HCT116 (cell line): ENCODE results near the gene CDH4. TPM values are rescaled to one million over a fixed set of nuclear protein-coding genes. Genes with fewer than 3 reads are reported as not detected.

Experiments used
- ATAC-seq: fragments of 200-7000 bp; cut with Tn5 transposase; 2 replicates; pipeline ENCODE4 v1.9.1; 2020; ENCODE audit warnings: mild to moderate bottlenecking, moderate library complexity
- BruUV-seq: library from RNA; stranded (reverse); fragments of 400-500 nt; replicated peaks from 2 replicates; lab custom pipeline; 2021; lab: Mats Ljungman, UMichigan
- CTCF ChIA-PET: fragments of 300-600 bp; sonication (Branson Sonifier 250); formaldehyde crosslinking; loops from one replicate; lab custom pipeline; 2021; ENCODE audit warnings: antibody characterized with exemption; lab: Charles Lee
- POLR2A ChIA-PET: fragments of 300-600, 350-600 bp; sonication (Branson Sonifier 250); formaldehyde crosslinking; loops from one replicate; lab custom pipeline; 2021; ENCODE audit warnings: antibody characterized with exemption; lab: Charles Lee
- RAD21 ChIA-PET, 2 experiments: fragments of 300-600 bp; sonication (Branson Sonifier 250); formaldehyde crosslinking; loops; one replicate each; lab custom pipeline; 2023; ENCODE audit warnings: low total read pairs in 2 of 2; ENCODE audit not compliant: uncharacterized antibody in 2 of 2, unreplicated experiment in 2 of 2, low non-redundant PET in 1 of 2; lab: Charles Lee
- DNase-seq: peaks from one replicate; pipeline ENCODE4 v3.0.0-alpha.2; 2010; ENCODE audit warnings: low read depth, low spot score
- H2AFZ ChIP-seq: fragments of 200-600 bp; shearing (Covaris generic), sonication (generic); 2 replicates; pipeline ENCODE4 v1.6.1; 2017; ENCODE audit warnings: low read depth, mixed run types, mixed read lengths, antibody characterized with exemption, low read length; ENCODE audit not compliant: poor library complexity, severe bottlenecking
- H3K27ac ChIP-seq: 2 replicates; pipeline ENCODE4 v1.5.1; 2012; ENCODE audit warnings: low read depth, low read length
- H3K27me3 ChIP-seq: fragments of 200-600 bp; sonication (generic); 2 replicates; pipeline ENCODE4 v1.6.1; 2016; ENCODE audit warnings: mixed run types, low read length, mixed read lengths; ENCODE audit not compliant: insufficient read depth
- H3K36me3 ChIP-seq, 2 experiments: fragments of 200-500 bp in 1 of 2; fragments of 200-600 bp in 1 of 2; sonication (Bioruptor generic) in 1 of 2; sonication (generic) in 1 of 2; 2 replicates each; pipeline versions ENCODE4 v1.5.1 to v1.6.1; 2014 to 2016; ENCODE audit warnings: low read length in 2 of 2, inconsistent platforms in 1 of 2, mixed read lengths in 1 of 2, mixed run types in 1 of 2; ENCODE audit not compliant: insufficient read depth in 2 of 2, control insufficient read depth in 1 of 2
- H3K4me1 ChIP-seq, 2 experiments: fragments of 200-600 bp in 1 of 2; sonication (generic) in 1 of 2; 2 replicates each; pipeline versions ENCODE4 v1.5.1 to v1.6.1; 2012 to 2017; ENCODE audit warnings: low read length in 2 of 2, inconsistent platforms in 1 of 2, mild to moderate bottlenecking in 1 of 2, mixed read lengths in 1 of 2, mixed run types in 1 of 2, moderate library complexity in 1 of 2; ENCODE audit not compliant: insufficient read depth in 2 of 2, control insufficient read depth in 1 of 2
- H3K4me2 ChIP-seq: fragments of 200-600 bp; sonication (generic); 2 replicates; pipeline ENCODE4 v1.6.1; 2017; ENCODE audit warnings: mixed run types, low read length, mixed read lengths
- H3K4me3 ChIP-seq, 2 experiments: fragments of 200-600 bp in 1 of 2; sonication (generic) in 1 of 2; replicated peaks in 1 of 2; 2 replicates each; pipeline ENCODE4 v1.5.1; 2011 to 2016; ENCODE audit warnings: low read length in 2 of 2, control low read depth in 1 of 2, low read depth in 1 of 2, mild to moderate bottlenecking in 1 of 2, mixed read lengths in 1 of 2, mixed run types in 1 of 2
- H3K79me2 ChIP-seq: fragments of 200-600 bp; sonication (generic); 2 replicates; pipeline ENCODE4 v1.6.1; 2017; ENCODE audit warnings: mild to moderate bottlenecking, mixed run types, low read length, moderate library complexity, mixed read lengths; ENCODE audit not compliant: insufficient read depth
- H3K9ac ChIP-seq: fragments of 200-600 bp; sonication (generic); 2 replicates; pipeline ENCODE4 v1.6.1; 2016; ENCODE audit warnings: low read length, mixed read lengths
- H3K9me2 ChIP-seq: fragments of 200-600 bp; sonication (generic), shearing (Covaris generic); 2 replicates; pipeline ENCODE4 v1.6.1; 2017; ENCODE audit warnings: mixed run types, mild to moderate bottlenecking, moderate library complexity; ENCODE audit not compliant: insufficient read depth
- H3K9me3 ChIP-seq, 2 experiments: fragments of 200-500 bp in 1 of 2; fragments of 200-600 bp in 1 of 2; sonication (Bioruptor generic) in 1 of 2; sonication (generic) in 1 of 2; 2 replicates each; pipeline ENCODE4 v1.6.1; 2014 to 2017; ENCODE audit warnings: low read length in 2 of 2, mixed read lengths in 2 of 2, inconsistent platforms in 1 of 2, low read depth in 1 of 2, mild to moderate bottlenecking in 1 of 2, mixed run types in 1 of 2, moderate library complexity in 1 of 2; ENCODE audit not compliant: control insufficient read depth in 1 of 2, insufficient read depth in 1 of 2
- H4K20me1 ChIP-seq: fragments of 200-600 bp; sonication (generic), shearing (Covaris generic); 2 replicates; pipeline ENCODE4 v1.6.1; 2017; ENCODE audit warnings: mixed run types, mild to moderate bottlenecking, moderate library complexity; ENCODE audit not compliant: insufficient read depth
- EZH2 ChIP-seq: fragments of 200-600 bp; sonication (generic); IDR thresholded peaks from 2 replicates; pipeline ENCODE4 v1.6.1; 2017; ENCODE audit warnings: antibody characterized with exemption, mixed run types
- EZH2phosphoT487 ChIP-seq: fragments of 200-600 bp; IDR thresholded peaks from 2 replicates; pipeline ENCODE4 v1.6.1; 2018; ENCODE audit warnings: antibody characterized with exemption, borderline replicate concordance
- POLR2A ChIP-seq: IDR thresholded peaks from 2 replicates; pipeline ENCODE4 v1.7.0; 2011; ENCODE audit warnings: borderline replicate concordance; ENCODE audit not compliant: insufficient read depth, insufficient read length; ENCODE audit errors: extremely low read depth
- SP1 ChIP-seq: IDR thresholded peaks from 2 replicates; pipeline ENCODE4 v1.6.1; 2012; ENCODE audit warnings: low read depth
- TCF7L2 ChIP-seq: IDR thresholded peaks from 2 replicates; pipeline ENCODE4 v1.7.0; 2011; ENCODE audit warnings: borderline replicate concordance, inconsistent platforms; ENCODE audit not compliant: insufficient read depth, insufficient read length; ENCODE audit errors: extremely low read depth
- YY1 ChIP-seq: IDR thresholded peaks from 2 replicates; pipeline ENCODE4 v1.6.1; 2011; ENCODE audit warnings: low read length, low read depth, moderate library complexity, mild to moderate bottlenecking; ENCODE audit not compliant: insufficient replicate concordance; ENCODE audit errors: extremely low read depth
- intact Hi-C: fragments of 100-400 bp; cut with micrococcal nuclease; formaldehyde crosslinking; loops from 2 replicates; pipeline ENCODE4 v1.10.0; 2022
- total RNA-seq: library from RNA; stranded (reverse); gene quantifications from one replicate; pipeline ENCODE4 v1.2.1, GENCODE V29; 2021; ENCODE audit not compliant: unreplicated experiment
- TF ChIP-seq, protein P1 (sequence below): IDR thresholded peaks from 2 replicates; pipeline ENCODE4 v1.6.1; 2012; ENCODE audit warnings: low read depth
- TF ChIP-seq, protein P2 (sequence below), 3 experiments: fragments of 200-600 bp in 1 of 3; sonication (generic) in 1 of 3; IDR thresholded peaks in 2 of 3; conservative IDR thresholded peaks in 1 of 3; 2 replicates each; pipeline ENCODE4 v1.5.1; 2012 to 2017; ENCODE audit warnings: low read depth in 2 of 3, low read length in 2 of 3, antibody characterized with exemption in 1 of 3, borderline replicate concordance in 1 of 3, control low read depth in 1 of 3, mild to moderate bottlenecking in 1 of 3, mixed read lengths in 1 of 3, mixed run types in 1 of 3, moderate library complexity in 1 of 3; ENCODE audit not compliant: insufficient read depth in 1 of 3
- TF ChIP-seq, protein P3 (sequence below): IDR thresholded peaks from 2 replicates; pipeline ENCODE4 v1.6.1; 2011; ENCODE audit warnings: mild to moderate bottlenecking, low read length, moderate library complexity; ENCODE audit not compliant: insufficient replicate concordance; ENCODE audit errors: extremely low read depth

Gene CDH4
- total RNA-seq, 1 experiment from 2014 or later: not detected

DNA sequence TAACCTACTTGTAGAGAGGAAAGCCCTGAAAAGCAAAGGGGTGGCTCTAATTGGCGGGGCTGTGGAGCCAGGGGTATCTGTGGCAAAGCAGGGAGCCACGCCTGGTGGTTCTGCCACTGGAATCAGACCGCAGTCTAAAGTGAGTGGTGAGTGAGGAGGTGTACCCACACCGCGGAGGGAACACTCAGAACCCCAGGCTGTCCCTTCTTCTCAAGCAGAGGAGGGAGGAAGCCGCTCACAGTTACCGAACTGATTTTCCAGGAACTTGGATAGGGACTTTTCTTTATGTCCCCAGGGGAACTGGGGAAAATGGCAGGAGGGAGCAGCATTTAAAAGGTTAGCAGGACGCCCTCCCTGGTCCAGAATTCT, 526.4 kb downstream of the CDH4 start (continued):
- TF ChIP-seq, protein P1, sequence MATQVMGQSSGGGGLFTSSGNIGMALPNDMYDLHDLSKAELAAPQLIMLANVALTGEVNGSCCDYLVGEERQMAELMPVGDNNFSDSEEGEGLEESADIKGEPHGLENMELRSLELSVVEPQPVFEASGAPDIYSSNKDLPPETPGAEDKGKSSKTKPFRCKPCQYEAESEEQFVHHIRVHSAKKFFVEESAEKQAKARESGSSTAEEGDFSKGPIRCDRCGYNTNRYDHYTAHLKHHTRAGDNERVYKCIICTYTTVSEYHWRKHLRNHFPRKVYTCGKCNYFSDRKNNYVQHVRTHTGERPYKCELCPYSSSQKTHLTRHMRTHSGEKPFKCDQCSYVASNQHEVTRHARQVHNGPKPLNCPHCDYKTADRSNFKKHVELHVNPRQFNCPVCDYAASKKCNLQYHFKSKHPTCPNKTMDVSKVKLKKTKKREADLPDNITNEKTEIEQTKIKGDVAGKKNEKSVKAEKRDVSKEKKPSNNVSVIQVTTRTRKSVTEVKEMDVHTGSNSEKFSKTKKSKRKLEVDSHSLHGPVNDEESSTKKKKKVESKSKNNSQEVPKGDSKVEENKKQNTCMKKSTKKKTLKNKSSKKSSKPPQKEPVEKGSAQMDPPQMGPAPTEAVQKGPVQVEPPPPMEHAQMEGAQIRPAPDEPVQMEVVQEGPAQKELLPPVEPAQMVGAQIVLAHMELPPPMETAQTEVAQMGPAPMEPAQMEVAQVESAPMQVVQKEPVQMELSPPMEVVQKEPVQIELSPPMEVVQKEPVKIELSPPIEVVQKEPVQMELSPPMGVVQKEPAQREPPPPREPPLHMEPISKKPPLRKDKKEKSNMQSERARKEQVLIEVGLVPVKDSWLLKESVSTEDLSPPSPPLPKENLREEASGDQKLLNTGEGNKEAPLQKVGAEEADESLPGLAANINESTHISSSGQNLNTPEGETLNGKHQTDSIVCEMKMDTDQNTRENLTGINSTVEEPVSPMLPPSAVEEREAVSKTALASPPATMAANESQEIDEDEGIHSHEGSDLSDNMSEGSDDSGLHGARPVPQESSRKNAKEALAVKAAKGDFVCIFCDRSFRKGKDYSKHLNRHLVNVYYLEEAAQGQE: no peak
- TF ChIP-seq, protein P2, sequence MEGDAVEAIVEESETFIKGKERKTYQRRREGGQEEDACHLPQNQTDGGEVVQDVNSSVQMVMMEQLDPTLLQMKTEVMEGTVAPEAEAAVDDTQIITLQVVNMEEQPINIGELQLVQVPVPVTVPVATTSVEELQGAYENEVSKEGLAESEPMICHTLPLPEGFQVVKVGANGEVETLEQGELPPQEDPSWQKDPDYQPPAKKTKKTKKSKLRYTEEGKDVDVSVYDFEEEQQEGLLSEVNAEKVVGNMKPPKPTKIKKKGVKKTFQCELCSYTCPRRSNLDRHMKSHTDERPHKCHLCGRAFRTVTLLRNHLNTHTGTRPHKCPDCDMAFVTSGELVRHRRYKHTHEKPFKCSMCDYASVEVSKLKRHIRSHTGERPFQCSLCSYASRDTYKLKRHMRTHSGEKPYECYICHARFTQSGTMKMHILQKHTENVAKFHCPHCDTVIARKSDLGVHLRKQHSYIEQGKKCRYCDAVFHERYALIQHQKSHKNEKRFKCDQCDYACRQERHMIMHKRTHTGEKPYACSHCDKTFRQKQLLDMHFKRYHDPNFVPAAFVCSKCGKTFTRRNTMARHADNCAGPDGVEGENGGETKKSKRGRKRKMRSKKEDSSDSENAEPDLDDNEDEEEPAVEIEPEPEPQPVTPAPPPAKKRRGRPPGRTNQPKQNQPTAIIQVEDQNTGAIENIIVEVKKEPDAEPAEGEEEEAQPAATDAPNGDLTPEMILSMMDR (IDR thresholded peaks at IDR 0.05 in 2 of 3, conservative IDR thresholded peaks at IDR 0.05 in 1 of 3; ENCODE audit: borderline replicate concordance in 1 of 3, insufficient read depth in 1 of 3, low read depth in 2 of 3, low read length in 2 of 3): no peak
- TF ChIP-seq, all 23 proteins: peak for 0

DNA sequence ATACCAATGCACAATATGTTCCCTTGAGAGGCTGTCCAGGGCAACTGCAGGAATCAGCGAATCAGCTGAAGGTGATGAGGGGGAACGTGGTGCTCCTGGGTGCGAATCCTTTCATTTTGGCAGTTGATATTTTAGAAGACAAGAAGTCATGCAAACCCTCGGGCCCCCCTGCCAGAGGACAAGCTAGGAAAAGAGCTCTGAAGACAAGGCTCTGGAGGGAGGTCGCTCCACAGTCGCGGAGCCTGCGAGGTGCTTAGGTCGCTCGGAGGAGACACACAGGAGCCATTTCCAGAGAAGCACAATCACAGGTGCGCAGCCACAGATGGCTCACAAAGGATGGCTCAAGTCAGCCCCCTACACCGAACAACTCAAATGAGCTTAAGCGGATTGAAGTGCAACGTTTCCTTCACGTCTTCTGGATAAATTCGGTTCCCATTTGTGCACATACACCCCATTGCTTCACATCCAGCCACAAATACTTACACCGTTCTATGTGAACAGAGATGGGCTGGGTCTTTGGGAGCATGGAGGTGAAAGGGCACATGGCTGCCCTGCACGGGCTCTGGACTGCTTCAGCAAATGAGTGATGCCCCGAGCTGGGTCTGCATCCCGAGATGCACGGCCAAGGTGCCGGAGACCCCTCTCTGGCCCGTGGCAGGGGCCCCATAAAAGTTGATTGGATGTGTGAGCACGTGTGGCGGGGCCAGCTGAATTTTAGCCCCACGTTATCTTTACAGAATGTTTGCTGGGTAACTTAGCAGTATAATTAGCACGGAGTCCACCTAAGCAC, 527.3 kb downstream of the CDH4 start:
- ATAC-seq (no peak), DNase-seq (no peak)
- H2AFZ ChIP-seq: no peak overlapping the region
- ChIA-PET POLR2A (no interaction called here), CTCF (no interaction called here), RAD21 (no interaction called here)
- H3K9me3 ChIP-seq: no peaks in the 10 kb centered on the region
- no peak overlapping the region for H3K9ac ChIP-seq
- H3K27ac ChIP-seq: no peak overlapping the region
- H3K36me3 ChIP-seq: no peaks in the 10 kb centered on the region
- no TSS peak for BruUV-seq
- no peaks in the 10 kb centered on the region for H3K79me2 ChIP-seq
- no peaks in the 10 kb centered on the region for H4K20me1 ChIP-seq
- no peak overlapping the region for H3K4me3 ChIP-seq
- no peaks in the 10 kb centered on the region for H3K9me2 ChIP-seq
- H3K4me1 ChIP-seq: no peaks in the 10 kb centered on the region
- intact Hi-C loops: no loop called here
- peaks cover 46% of the 10 kb centered on the region for H3K27me3 ChIP-seq
- no peak overlapping the region for H3K4me2 ChIP-seq
- no peak for TF ChIP-seq EZH2phosphoT487
- TF ChIP-seq POLR2A: no peak
- TF ChIP-seq EZH2: no peak
- TF ChIP-seq, protein P1: no peak
- TF ChIP-seq TCF7L2: no peak
- TF ChIP-seq, protein P3, sequence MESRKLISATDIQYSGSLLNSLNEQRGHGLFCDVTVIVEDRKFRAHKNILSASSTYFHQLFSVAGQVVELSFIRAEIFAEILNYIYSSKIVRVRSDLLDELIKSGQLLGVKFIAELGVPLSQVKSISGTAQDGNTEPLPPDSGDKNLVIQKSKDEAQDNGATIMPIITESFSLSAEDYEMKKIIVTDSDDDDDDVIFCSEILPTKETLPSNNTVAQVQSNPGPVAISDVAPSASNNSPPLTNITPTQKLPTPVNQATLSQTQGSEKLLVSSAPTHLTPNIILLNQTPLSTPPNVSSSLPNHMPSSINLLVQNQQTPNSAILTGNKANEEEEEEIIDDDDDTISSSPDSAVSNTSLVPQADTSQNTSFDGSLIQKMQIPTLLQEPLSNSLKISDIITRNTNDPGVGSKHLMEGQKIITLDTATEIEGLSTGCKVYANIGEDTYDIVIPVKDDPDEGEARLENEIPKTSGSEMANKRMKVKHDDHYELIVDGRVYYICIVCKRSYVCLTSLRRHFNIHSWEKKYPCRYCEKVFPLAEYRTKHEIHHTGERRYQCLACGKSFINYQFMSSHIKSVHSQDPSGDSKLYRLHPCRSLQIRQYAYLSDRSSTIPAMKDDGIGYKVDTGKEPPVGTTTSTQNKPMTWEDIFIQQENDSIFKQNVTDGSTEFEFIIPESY: no peak
- TF ChIP-seq YY1: no peak
- TF ChIP-seq SP1: no peak
